ENCODE results near the gene ADAT3.

Gene ADAT3

DNA sequence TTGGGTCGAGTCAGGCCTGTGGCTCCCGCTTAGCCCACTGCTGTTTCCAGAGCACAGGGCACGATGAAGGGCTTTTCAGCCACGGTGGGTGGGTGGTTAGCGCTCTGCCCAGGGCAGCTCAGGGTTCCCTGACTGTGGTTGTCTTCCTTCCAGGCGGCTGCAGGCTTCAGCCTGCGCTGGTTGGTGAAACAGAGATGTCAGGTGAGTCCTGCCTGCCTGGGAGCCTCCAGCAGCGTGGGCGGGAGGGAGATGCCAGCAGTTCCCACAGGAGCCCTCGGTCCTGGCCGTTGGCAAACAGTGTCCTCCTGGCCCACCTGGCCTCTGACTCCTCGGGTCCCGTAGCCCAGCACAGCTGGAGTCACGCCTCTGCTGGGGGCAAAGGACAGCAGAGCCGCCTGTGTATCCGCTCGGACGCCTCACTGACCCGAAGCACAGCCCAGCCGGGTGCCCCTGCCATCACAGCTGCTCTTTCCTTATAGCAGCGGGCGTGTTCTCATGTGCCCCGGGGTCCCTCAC lies 9.7 kb downstream of the ADAT3 start:
- no peak overlapping the region for H3K27ac Mint-ChIP-seq
- H3K4me1 Mint-ChIP-seq: no peaks in the 10 kb centered on the region
- H3K4me3 Mint-ChIP-seq: no peak overlapping the region
- TF ChIP-seq, protein P1, sequence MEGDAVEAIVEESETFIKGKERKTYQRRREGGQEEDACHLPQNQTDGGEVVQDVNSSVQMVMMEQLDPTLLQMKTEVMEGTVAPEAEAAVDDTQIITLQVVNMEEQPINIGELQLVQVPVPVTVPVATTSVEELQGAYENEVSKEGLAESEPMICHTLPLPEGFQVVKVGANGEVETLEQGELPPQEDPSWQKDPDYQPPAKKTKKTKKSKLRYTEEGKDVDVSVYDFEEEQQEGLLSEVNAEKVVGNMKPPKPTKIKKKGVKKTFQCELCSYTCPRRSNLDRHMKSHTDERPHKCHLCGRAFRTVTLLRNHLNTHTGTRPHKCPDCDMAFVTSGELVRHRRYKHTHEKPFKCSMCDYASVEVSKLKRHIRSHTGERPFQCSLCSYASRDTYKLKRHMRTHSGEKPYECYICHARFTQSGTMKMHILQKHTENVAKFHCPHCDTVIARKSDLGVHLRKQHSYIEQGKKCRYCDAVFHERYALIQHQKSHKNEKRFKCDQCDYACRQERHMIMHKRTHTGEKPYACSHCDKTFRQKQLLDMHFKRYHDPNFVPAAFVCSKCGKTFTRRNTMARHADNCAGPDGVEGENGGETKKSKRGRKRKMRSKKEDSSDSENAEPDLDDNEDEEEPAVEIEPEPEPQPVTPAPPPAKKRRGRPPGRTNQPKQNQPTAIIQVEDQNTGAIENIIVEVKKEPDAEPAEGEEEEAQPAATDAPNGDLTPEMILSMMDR (IDR thresholded peaks at IDR 0.05; ENCODE audit: unreplicated experiment in 3 of 3): no peak
- peaks cover 21% of the 10 kb centered on the region for H3K36me3 Mint-ChIP-seq (ENCODE audit: low read depth)
- no peaks in the 10 kb centered on the region for H3K27me3 Mint-ChIP-seq (ENCODE audit: low read depth)
- H3K9me3 Mint-ChIP-seq: no peaks in the 10 kb centered on the region

DNA sequence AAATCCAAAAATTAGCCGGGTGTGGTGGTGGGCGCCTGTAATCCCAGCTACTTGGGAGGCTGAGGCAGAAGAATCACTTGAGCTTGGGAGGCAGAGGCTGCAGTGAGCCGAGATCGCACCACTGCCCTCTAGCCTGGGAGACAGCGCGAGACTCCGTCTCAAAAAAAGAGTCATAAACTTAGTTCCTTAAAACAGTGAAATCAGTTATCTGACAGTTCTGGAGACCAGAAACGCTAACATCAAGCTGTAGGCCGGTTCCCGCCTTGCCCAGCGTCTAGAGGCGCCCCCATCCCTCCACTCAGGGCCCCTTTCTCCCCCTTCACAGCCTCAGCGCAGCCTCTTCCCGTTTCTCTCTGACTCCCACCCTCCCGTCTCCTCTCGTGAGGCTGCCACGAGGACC lies 11.9 kb downstream of the ADAT3 start:
- H3K4me1 Mint-ChIP-seq: no peaks in the 10 kb centered on the region
- no peaks in the 10 kb centered on the region for H3K27me3 Mint-ChIP-seq (ENCODE audit: low read depth)
- H3K27ac Mint-ChIP-seq: no peak overlapping the region
- H3K9me3 Mint-ChIP-seq: no peaks in the 10 kb centered on the region
- H3K36me3 Mint-ChIP-seq (ENCODE audit: low read depth): peaks cover 24% of the 10 kb centered on the region
- TF ChIP-seq, protein P1 (IDR thresholded peaks at IDR 0.05; ENCODE audit: unreplicated experiment in 3 of 3): no peak
- no peak overlapping the region for H3K4me3 Mint-ChIP-seq

DNA sequence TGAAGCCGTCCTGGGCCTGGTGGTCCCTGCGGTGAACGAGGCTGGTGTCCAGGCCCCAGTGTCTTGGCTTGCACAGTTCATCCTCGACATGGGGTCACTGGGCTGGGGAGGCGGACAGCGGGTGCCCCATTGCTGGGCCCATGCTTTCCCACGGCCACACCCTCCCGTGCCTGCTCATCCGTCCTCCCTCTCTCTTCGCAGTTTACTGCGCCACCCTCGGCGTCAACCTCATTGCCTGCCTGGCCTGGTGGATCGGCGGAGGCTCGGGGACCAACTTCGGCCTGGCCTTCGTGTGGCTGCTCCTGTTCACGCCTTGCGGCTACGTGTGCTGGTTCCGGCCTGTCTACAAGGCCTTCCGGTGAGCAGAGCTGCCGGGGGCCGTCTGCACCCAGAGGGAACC lies 12.7 kb downstream of the ADAT3 start:
- no peaks in the 10 kb centered on the region for H3K9me3 Mint-ChIP-seq
- H3K4me1 Mint-ChIP-seq: no peaks in the 10 kb centered on the region
- H3K4me3 Mint-ChIP-seq: no peak overlapping the region
- peaks cover 32% of the 10 kb centered on the region for H3K36me3 Mint-ChIP-seq (ENCODE audit: low read depth)
- no peaks in the 10 kb centered on the region for H3K27me3 Mint-ChIP-seq (ENCODE audit: low read depth)
- no peak overlapping the region for H3K27ac Mint-ChIP-seq
- TF ChIP-seq, protein P1 (IDR thresholded peaks at IDR 0.05; ENCODE audit: unreplicated experiment in 3 of 3): no peak

GRCh38 chr19:1918975-1919374 lies 13.8 kb downstream of the ADAT3 start:
- Mint-ChIP-seq H3K4me1 (no peaks in the 10 kb centered on the region), H3K4me3 (no peak overlapping the region), H3K27me3 (ENCODE audit: low read depth) (no peaks in the 10 kb centered on the region), H3K9me3 (no peaks in the 10 kb centered on the region), H3K27ac (no peak overlapping the region), H3K36me3 (ENCODE audit: low read depth) (peaks cover 28% of the 10 kb centered on the region)
- TF ChIP-seq, protein P1 (IDR thresholded peaks at IDR 0.05; ENCODE audit: unreplicated experiment in 3 of 3): no peak

- Mint-ChIP-seq H3K9me3 (no peaks in the 10 kb centered on the region), H3K27ac (no peak overlapping the region), H3K27me3 (ENCODE audit: low read depth) (no peaks in the 10 kb centered on the region), H3K4me3 (no peak overlapping the region), H3K4me1 (no peaks in the 10 kb centered on the region), H3K36me3 (ENCODE audit: low read depth) (peaks cover 28% of the 10 kb centered on the region)
- TF ChIP-seq, protein P1 (IDR thresholded peaks at IDR 0.05; ENCODE audit: unreplicated experiment in 3 of 3): no peak
Measured at GRCh38 chr19:1920644-1921043, 15.4 kb downstream of the ADAT3 start.

DNA sequence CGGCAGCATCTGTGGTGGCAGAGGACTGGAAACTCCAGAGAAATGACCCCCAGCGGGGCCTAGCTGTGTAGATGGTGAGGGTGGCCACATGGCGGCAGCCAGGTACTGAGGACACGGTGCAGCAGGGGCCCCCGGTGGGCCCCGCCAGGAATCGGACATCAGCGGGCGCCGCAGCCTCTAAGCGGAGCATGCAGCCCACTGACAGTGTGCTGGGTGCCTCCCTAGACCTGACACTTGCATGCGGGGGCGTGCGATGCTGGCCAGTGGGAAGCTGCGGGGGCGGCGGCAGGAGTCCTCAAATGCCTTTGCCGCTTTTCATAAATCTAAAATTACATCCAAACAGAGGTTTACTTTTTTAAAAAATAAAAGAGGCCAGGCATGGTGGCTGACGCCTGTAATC lies 16.1 kb downstream of the ADAT3 start:
- Mint-ChIP-seq H3K4me3 (no peak overlapping the region), H3K36me3 (ENCODE audit: low read depth) (peaks cover 28% of the 10 kb centered on the region), H3K27me3 (ENCODE audit: low read depth) (no peaks in the 10 kb centered on the region), H3K4me1 (no peaks in the 10 kb centered on the region), H3K27ac (no peak overlapping the region), H3K9me3 (no peaks in the 10 kb centered on the region)
- TF ChIP-seq, protein P1 (IDR thresholded peaks at IDR 0.05; ENCODE audit: unreplicated experiment in 3 of 3): no peak

Data from nephron (organoid).